Esophagus squamous epithelium (tissue), 5 donors: Measurements from ENCODE around the gene ZNRF1. TPM values are rescaled to one million over a fixed set of nuclear protein-coding genes. Genes with fewer than 3 reads are reported as not detected.
"Not testable (repeated sequence)": the region's sequence is repeated elsewhere in the genome, so short reads cannot be mapped to it uniquely, and the experiment has no call there.

Experiments used
- DNase-seq: peaks from one replicate; lab custom pipeline; 2025; lab: John Stamatoyannopoulos, UW
- H3K27ac ChIP-seq, 4 donors: fragments of 200-600 bp; sonication (generic); one replicate each; pipeline ENCODE4 v1.5.1; 2016 to 2019; ENCODE audit warnings: mild to moderate bottlenecking in 1 of 4
- H3K27me3 ChIP-seq, 4 donors: fragments of 200-600 bp; sonication (generic); 1 replicate in 3 of 4; 2 replicates in 1 of 4; pipeline versions ENCODE4 v1.5.1 to v1.6.0; 2017 to 2021; ENCODE audit warnings: antibody characterized with exemption in 1 of 4
- H3K36me3 ChIP-seq, 3 donors: fragments of 200-600 bp; sonication (generic); one replicate each; pipeline ENCODE4 v1.5.1; 2016 to 2019
- H3K4me1 ChIP-seq, 3 donors: fragments of 200-600 bp; sonication (generic); one replicate each; pipeline ENCODE4 v1.5.1; 2017 to 2019
- H3K4me3 ChIP-seq, 4 donors: fragments of 200-600 bp; sonication (generic); 1 replicate in 3 of 4; 2 replicates in 1 of 4; pipeline ENCODE4 v1.5.1; 2016 to 2019; ENCODE audit warnings: mild to moderate bottlenecking in 2 of 4, moderate library complexity in 1 of 4
- H3K9me3 ChIP-seq, 3 donors: fragments of 200-600 bp; sonication (generic); one replicate each; pipeline ENCODE4 v1.5.1; 2016 to 2019
- POLR2A ChIP-seq, 4 donors: fragments of 450-650 bp; IDR thresholded peaks; one replicate each; pipeline ENCODE4 v1.6.1; 2017; ENCODE audit warnings: antibody characterized with exemption in 4 of 4, mild to moderate bottlenecking in 4 of 4, moderate library complexity in 3 of 4
- WGBS, 2 donors: methylation state at CpG; one replicate each; pipeline ENCODE4 v1.1.5; 2018; 5-methylcytosine and 5-hydroxymethylcytosine counted together
- intact Hi-C: fragments of 100-400 bp; cut with DNase I; formaldehyde crosslinking; loops from one replicate; pipeline ENCODE4 v1.15.0; 2022
- total RNA-seq, 4 donors: library from RNA; depleted of rRNA; stranded (reverse); fragments of >200 nt; gene quantifications; one replicate each; pipeline ENCODE4 v1.1.0, GENCODE V29; 2016
- TF ChIP-seq, protein P1 (sequence below), 6 experiments: fragments of 450-650 bp in 4 of 6; fragments of 200-600 bp in 2 of 6; sonication (generic) in 2 of 6; IDR thresholded peaks; one replicate each; pipeline ENCODE4 v1.5.1; 2016 to 2019; ENCODE audit warnings: antibody characterized with exemption in 6 of 6, mild to moderate bottlenecking in 4 of 6, moderate library complexity in 4 of 6
- donor health status: DM: yes; HTN: yes; CAD: no.

The ZNRF1 gene
- total RNA-seq, 4 donors from 2014 or later = 28.0 to 67.4 (median 33.5) TPM

DNA sequence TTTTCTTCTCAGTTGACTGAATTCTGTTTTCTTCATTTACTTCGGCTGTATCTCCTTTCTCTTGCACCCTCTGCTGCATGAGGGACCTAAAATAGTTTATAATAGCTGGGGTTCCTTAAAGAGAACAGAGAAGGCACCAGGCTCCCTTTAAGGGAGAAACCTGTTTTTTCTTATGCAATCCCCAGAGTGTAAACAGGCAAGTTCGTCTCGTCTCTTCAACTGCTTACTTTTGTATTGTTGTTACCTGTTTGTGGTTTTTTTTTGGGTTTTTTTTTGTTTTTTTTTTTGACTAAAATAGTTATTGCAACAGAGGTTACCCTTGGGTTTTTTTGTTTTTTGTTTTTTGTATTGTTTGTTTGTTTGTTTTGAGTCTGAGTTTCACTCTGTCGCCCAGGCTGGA lies 121.4 kb downstream of the ZNRF1 start:
- no peak for DNase-seq
- no peak for TF ChIP-seq POLR2A (IDR thresholded peaks at IDR 0.05)
- TF ChIP-seq, protein P1, sequence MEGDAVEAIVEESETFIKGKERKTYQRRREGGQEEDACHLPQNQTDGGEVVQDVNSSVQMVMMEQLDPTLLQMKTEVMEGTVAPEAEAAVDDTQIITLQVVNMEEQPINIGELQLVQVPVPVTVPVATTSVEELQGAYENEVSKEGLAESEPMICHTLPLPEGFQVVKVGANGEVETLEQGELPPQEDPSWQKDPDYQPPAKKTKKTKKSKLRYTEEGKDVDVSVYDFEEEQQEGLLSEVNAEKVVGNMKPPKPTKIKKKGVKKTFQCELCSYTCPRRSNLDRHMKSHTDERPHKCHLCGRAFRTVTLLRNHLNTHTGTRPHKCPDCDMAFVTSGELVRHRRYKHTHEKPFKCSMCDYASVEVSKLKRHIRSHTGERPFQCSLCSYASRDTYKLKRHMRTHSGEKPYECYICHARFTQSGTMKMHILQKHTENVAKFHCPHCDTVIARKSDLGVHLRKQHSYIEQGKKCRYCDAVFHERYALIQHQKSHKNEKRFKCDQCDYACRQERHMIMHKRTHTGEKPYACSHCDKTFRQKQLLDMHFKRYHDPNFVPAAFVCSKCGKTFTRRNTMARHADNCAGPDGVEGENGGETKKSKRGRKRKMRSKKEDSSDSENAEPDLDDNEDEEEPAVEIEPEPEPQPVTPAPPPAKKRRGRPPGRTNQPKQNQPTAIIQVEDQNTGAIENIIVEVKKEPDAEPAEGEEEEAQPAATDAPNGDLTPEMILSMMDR (IDR thresholded peaks at IDR 0.05) = no peak
- H3K9me3 ChIP-seq = peaks cover 0 to 24% (median 18%) of the 10 kb centered on the region in 3 donors
- no peak overlapping the region for H3K4me3 ChIP-seq
- H3K27me3 ChIP-seq = no peaks in the 10 kb centered on the region
- intact Hi-C loops = no loop called here
- H3K27ac ChIP-seq = no peak overlapping the region
- H3K36me3 ChIP-seq = no peaks in the 10 kb centered on the region
- 61 to 71% methylated on average over 3 to 4 of the region's 4 CpGs for WGBS, 2 donors
- peaks cover 9 to 17% (median 15%) of the 10 kb centered on the region in 3 donors for H3K4me1 ChIP-seq

DNA sequence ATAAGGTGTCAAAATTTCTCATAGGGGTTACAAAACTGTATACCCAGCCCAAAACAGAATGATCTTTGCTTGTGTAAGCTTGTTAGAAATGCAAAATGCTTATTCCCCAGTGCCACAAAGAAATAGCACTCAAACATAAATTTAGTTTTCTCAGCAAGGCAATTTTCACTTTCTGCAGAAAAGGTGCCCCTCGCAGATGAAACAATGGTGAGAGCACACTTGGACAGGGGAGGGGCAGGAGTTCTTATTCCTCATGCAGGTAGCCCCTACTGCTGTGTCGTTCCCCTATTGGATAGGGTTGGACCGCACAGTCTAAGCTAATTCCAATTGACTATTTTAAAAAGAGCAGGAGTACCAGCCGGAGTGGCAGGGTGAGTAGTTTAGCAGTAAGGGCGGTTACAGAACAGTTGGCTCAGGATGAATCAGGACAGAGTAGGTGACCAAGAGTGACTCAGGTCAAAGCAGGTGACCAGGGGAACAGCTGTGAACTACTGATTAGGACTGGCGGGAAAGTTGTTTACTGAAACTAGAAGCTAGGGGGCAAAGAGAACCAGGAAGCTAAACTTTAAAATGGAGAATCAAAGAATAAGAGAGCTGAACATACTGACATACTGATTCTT lies 123.2 kb downstream of the ZNRF1 start:
- peaks cover 0 to 24% (median 18%) of the 10 kb centered on the region in 3 donors for H3K9me3 ChIP-seq
- DNase-seq = no peak
- no peak for TF ChIP-seq POLR2A (IDR thresholded peaks at IDR 0.05)
- TF ChIP-seq, protein P1 (IDR thresholded peaks at IDR 0.05) = no peak
- H3K36me3 ChIP-seq = no peaks in the 10 kb centered on the region
- H3K4me3 ChIP-seq = no peak overlapping the region
- intact Hi-C loops = no loop called here
- WGBS, 2 donors = 85 to 93% methylated on average over 6 of the region's 6 CpGs
- peaks cover 0 to 1% (median 0%) of the 10 kb centered on the region in 3 donors for H3K4me1 ChIP-seq
- no peaks in the 10 kb centered on the region for H3K27me3 ChIP-seq
- H3K27ac ChIP-seq = no peak overlapping the region

DNA sequence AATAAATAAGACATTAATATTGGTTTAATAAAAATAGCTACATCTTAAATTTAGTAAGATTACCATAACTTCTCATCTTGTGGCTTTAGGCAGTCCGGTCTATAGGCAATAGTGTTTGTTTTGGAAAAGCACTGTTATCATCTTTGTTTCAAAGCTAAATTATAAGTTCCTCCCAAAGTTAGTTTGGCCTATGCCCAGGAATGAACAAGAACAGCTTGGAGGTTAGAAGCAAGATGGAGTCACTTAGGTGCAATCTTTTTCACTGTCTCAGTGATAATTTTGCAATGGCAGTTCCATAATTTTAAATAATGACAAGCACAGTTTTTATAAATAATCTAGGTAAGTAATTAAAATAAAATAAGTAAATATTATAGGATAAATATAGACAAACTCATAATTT lies 123.8 kb downstream of the ZNRF1 start:
- 88 to 92% methylated on average over 1 of the region's 1 CpG for WGBS, 2 donors
- TF ChIP-seq, protein P1 (IDR thresholded peaks at IDR 0.05) = no peak
- H3K36me3 ChIP-seq = no peaks in the 10 kb centered on the region
- DNase-seq = no peak
- no peak overlapping the region for H3K27ac ChIP-seq
- no peaks in the 10 kb centered on the region for H3K4me1 ChIP-seq
- H3K27me3 ChIP-seq = no peaks in the 10 kb centered on the region
- intact Hi-C loops = no loop called here
- H3K4me3 ChIP-seq = no peak overlapping the region
- peaks cover 0 to 24% (median 18%) of the 10 kb centered on the region in 3 donors for H3K9me3 ChIP-seq

DNA sequence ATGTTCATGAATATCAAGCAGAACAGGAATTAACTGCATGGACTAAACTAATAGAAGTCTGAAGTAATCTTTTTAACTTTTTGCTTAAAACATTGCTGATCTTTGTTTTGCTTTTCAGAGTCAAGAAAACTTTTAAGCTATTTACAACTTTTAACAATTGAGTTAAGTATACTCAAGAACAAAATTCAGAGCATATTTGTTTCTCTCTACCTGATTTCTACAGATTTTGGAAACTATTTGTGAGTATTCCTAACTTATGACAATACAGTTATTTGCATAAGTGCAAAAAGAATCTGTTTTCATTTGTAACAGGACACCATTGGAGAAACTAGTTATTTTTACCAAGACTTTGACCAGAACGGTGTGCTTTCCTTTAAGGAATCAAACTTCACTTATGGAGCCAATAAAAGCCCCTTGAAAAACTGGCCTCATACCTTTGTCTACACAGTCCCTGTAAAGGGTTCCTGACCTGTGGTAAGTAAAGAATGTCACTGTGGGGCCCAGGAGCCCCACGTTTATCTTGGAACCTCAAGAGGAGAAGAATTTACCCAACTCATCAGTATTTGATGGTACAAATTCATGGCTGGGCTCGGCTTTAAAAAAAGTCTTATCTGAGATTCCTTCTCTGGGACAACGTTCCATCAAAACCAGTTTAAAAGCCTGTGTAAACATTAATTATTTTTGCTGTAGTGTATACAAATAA lies 129.0 kb downstream of the ZNRF1 start:
- DNase-seq = no peak
- no peak overlapping the region for H3K4me3 ChIP-seq
- 68 to 71% methylated on average over 4 of the region's 4 CpGs for WGBS, 2 donors
- TF ChIP-seq, protein P1 (IDR thresholded peaks at IDR 0.05) = no peak
- no peak for TF ChIP-seq POLR2A (IDR thresholded peaks at IDR 0.05)
- no peaks in the 10 kb centered on the region for H3K27me3 ChIP-seq
- H3K4me1 ChIP-seq = peaks cover 0 to 8% (median 0%) of the 10 kb centered on the region in 3 donors
- peaks cover 0 to 1% (median 0%) of the 10 kb centered on the region in 3 donors for H3K9me3 ChIP-seq
- intact Hi-C loops = no loop called here
- no peak overlapping the region for H3K27ac ChIP-seq
- no peaks in the 10 kb centered on the region for H3K36me3 ChIP-seq

DNA sequence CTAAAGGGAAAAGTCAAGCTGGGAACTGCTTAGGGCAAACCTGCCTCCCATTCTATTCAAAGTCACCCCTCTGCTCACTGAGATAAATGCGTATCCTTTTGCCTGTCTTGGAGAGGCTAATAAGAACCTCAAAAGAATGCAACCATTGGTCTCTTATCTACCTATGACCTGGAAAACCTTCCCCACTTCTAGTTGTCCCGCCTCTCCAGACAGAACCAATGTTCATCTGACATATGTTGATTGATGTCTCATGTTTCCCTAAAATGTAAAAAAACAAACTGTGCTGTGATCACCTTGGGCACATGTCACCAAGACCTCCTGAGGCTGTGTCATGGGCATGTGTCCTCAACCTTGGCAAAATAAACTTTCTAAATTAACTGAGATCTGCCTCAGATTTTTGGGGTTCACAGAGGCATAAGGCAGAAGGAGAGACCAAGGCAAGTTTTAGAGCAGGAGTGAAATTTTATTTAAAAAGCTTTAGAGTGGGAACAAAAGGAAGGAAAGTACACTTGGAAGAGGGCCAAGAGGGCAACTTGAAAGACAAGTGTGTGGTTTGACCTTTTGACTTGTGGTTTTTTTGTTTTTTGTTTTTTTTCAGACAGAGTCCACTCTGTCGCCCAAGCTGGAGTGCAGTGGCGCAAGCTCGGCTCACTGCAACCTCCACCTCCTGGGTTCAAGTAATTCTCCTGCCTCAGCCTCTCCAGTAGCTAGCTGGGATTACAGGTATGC lies 130.8 kb downstream of the ZNRF1 start:
- H3K27ac ChIP-seq, H3K4me1 ChIP-seq, intact Hi-C loops, H3K27me3 ChIP-seq, H3K4me3 ChIP-seq, H3K36me3 ChIP-seq, DNase-seq, H3K9me3 ChIP-seq: not testable (repeated sequence)
- WGBS, 2 donors = 65 to 66% methylated on average over 5 of the region's 5 CpGs
